Astrocyte of the hippocampus (primary cell): ENCODE measurements around the gene SIL1.
"Not testable (repeated sequence)": the region's sequence is repeated elsewhere in the genome, so short reads cannot be mapped to it uniquely, and the experiment has no call there.

Experiments
- DNase-seq: peaks from one replicate; pipeline ENCODE4 v3.0.0; 2011; ENCODE audit warnings: low read depth, low spot score

SIL1 gene

DNA sequence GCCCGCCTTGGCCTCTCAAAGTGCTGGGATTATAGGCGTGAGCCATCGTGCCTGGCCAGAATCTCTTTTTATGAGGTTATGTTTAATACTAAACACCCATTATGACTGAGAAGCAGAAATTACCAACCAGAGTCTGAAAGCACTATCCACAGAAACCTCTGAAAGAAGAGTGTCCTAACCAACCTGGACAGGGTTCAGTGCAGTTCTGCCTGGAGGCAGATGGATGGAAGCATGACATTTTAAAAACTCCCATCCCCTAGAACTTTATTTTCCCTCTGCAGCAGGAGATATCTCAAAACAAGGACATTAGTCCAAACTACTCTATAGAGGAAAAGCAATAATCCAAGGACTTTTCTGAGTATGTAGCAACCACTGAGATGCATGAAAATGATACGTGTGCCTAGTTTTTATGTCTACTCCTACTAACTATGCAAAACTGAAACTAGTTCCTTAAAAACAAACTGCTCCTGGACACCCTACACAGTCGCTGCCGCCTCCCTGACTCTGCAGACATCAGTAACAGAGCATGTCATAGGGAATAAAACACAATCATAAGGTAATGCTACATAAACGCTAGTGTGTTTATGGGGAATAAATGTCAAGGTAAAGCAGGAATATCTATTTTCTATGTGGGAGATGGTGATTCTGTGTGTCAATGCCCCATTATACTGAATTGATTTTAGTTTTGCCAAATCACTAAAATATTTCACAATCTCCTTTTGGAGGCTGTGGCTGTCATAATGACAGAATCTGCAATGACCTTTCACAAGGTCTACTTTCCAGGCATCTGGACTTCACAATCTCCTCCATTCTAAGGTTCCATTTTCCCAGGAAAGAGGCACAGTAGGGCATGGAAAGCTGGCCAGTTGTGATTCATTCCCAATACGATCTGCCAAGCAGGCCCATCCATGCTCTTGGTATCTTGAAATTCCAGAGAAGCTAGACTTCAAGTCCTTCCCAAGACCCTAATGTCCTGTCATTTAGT lies 122.8 kb downstream of the SIL1 start:
- DNase-seq = no peak

DNA sequence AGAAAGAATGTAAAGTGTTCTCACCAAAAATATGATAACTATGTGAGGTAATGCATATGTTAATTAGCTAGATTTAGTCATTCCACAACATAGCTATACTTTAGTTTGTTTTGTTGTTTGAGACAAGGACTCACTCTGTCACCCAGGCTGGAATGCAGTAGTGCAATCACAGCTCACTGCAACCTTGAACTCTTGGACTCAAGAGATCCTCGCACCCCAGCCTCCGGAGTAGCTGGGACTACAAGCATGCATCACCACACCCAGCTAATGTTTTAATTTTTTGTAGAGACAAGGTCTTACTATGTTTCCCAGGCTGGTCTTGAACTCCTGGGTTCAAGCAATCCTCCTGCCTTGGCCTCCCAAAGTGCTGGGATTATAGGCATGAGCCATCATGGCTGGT lies 124.2 kb downstream of the SIL1 start:
- not testable (repeated sequence) for DNase-seq

DNA sequence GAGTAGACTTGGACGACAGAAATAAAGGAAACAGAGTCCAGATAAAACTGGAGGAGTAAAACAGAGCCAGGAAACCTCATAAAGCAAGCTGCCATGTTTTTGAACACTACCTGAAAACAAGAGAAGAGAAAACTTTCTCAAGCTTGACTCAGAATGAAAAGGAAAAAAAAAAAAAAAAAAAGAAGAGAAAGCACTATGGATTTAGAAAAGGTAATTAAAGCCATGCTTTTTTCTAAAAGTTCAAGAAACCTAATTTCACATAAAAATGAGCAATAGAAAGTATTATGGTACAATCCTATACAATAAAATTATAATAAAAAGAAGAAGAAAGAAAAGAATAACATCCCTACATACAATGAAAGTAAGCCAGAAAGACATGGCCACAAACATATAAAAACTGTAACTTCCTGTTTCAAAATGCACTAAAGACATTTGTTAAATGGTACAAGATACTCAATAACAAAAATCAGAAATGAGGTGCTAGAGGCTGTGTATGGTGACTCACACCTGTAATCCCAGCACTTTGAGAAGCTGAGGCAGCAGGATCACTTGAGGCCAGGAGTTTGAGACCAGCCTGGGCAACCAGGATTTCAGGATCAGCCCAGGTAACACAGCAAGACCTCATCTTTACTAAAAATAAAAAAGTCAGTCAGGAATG lies 129.5 kb downstream of the SIL1 start:
- DNase-seq = no peak

DNA sequence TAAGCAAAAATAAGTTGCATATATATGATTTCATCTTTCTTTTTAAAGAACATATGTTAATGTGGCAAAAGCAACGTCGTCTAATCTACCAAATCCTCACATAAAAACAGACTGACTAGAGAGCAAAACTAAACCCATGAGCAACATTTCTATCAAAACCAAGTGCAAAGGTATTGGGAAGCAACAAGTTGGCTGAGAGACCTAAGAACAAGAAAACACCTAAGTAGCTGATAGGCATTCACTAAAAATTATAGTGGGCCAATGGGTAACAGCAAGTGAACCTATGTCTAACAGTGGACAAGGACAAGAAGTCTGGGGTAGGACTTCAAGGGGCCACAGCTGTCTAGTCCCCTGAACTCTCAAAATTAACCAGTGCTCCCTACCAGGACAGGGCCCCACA lies 130.1 kb downstream of the SIL1 start:
- no peak for DNase-seq

DNA sequence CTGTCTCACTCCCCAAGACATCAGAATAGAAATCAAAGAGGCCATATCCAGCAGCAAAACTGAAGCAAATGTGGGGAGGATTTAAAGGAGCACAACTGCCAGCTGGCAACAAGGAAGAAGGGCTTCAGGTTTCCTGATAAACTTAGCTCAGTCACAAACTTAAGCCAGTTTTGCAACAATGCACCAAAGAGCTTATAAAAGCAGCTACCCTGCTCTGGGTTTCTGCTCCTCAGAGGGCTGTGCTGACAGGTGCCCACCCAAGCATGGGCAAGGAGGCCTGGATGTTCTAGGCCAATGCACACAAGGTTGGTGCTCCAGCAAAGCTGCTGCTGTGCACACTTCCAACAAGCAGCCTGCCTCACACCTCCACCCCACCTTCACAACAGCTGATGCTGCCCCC lies 132.9 kb downstream of the SIL1 start:
- no peak for DNase-seq

DNA sequence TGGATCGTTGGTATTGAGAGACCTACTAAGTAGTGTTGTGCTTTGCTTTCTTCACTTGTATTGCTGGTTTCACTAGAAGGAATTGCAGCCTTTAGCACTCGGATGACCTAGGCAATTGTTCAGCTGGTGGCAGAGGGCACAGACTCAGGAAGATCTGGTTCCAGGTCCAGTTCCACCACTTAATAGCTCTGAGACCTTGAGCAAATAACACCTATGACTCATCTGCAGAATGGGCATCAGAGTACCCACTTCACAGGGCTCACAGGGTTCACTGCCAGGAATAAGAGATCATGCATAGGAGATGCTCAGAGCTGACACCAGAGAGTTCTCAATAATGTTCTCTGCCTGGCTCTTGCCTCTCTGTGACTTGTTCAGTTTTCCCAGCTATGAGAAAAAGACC lies 133.6 kb downstream of the SIL1 start:
- DNase-seq = no peak

DNA sequence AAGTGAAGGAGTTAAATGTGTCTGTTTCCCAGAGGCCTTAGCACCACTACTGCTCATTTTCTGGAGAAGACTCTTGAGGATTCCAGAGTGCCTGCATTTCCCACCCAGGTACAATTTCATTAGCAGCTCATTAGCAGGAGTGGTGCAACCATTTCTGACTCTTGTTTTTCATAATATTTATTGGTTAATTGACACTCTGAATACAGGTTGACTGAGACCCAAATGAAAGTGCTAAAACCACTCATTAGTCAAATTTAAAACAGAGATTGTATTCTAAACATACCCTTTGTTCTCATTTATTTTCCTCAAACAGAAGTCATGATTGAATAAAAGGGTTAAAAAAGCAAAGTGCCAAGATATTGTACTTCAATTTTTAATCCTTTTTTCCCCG lies 134.5 kb downstream of the SIL1 start:
- DNase-seq = no peak

DNA sequence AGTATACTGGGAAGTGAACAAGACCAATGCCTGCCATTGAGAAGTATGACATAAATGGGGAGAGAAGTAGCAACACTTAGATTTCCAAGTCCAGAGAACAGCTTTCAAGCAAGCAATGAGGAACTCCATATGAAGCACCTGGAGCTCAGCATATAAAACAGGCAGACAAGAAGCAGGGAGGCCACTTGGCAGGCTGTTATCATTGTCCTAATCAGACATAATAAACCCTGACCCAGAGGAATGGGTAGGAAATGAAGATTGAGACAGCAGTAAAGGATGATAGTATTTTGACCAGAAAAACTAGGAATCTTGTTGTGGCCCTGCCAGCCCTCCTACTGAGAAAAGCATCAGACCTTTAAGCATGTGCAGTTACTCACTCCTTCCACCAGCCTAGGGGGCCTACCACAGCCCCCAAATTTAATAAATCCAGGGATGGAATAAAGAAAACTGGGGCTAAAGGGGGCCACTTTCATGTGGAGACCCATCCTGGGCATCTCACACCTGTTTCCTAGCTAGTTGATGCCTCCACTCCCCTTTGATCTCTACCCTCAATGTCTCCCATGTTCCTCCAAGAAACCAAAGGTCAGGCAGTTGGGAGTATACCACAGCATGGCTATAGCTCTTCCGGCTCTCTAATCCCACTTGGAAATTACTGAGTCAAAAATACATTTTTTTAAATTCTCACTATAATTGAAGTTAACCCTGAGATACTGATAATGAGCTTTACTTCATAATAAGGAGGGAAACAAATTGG lies 135.1 kb downstream of the SIL1 start:
- DNase-seq = no peak

DNA sequence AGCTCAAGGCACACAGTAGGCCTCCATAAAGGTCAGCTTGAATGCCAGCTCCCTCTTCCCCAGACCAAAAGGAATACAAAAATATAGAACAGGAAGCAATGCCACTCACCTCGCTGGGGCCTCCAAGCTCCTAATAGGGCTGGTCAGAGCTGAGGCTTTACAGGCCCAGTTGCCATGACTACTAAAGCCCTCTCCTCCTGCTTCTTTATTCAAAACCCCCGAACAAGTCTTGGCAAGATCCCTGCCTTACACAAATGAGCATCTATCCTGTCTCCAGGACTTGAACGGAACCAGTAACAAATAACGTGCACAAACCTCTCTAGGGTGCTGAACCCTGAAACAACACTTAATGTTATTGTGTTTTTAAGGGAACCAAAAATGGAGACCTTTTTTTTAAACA lies 136.3 kb downstream of the SIL1 start:
- DNase-seq = peak; percentile 78

DNA sequence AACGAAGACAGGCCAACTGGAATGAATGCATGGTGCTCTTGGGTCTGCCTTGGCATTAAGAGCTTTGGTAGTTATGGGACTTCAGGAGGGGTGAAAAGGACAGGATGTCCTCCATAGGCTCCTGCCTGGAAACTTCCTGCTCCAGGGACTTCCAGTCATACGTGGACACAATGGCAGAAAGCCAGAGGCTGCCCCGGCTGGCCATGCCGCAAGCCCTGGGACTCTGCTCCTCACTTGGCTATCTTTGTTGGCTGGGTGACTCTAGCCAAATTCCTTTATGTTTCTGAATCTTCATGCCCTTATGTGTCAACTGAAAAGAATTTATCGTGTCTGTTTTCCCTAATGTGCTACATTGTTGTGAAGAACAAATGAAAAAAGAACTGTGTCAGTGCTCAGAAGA lies 136.9 kb downstream of the SIL1 start:
- DNase-seq = peak; percentile 82

DNA sequence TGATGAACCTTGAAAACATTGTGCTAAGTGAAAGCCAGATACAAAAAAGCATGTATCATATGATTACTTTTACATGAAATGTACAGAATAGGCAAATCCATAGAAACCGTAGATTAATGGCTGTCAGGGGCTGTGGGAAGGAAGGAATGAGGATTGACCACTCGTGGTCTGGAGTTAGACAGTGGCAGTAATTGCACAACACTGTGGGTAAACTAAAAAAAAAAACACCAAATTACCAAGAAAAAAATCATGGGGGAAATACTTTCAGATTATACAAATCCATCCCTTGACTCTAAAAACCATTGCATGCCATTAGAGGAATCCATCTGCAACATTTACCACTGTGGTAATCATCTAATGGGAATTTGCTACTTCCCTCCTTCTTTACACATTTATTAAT lies 140.0 kb downstream of the SIL1 start:
- peak; percentile 69 for DNase-seq

DNA sequence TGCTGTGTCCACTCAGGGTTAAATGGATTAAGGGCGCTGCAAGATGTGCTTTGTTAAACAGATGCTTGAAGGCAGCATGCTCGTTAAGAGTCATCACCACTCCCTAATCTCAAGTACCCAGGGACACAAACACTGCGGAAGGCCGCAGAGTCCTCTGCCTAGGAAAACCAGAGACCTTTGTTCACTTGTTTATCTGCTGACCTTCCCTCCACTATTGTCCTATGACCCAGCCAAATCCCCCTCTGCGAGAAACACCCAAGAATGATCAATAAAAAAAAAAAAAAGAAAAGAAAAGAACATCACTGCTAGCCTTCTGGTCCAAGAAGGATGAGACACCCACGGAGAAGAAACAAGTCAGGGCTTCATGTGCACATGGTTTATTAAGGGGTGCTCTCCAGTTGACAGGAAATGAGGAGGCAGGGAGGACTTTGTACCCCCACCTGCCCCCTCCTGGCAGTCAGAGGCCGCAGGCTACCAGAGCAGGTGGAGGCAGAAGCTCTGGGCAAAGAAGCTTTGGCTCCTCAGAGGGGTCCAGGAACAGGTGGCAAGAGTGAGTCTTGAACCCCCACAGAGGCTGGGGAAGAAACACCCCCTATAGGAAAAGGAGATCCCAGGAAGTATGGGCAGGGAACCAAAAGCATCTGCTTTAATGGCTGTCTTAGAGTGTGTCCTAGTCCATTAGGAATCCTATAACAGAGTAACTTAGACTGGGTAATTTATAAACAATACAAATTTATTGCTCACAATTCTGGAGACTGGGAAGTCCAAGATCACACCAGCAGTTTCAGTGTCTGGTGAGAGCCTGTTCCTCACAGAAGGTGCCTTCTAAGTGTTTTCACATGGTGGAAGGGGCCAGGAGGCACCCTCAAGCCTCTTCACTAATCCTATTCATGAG lies 140.9 kb downstream of the SIL1 start:
- DNase-seq = not testable (repeated sequence)

DNA sequence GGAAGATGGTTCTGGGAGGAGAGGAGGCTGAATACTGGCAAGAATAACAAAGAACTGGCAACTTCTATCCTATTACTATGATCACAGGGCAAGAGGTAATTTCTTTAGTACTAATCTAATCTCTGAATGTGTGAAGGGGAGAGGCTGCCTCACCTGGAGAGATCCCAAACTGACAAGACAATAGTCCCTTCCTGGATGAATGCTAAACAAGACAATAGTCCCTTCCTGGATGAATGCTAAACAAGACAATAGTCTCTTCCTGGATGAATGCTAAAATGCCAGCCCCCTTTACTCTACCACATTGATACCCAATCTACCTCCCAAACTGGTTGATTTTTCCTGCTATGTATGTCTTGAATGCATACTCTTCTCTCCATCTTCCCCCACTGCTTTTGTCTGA lies 145.2 kb downstream of the SIL1 start:
- no peak for DNase-seq

DNA sequence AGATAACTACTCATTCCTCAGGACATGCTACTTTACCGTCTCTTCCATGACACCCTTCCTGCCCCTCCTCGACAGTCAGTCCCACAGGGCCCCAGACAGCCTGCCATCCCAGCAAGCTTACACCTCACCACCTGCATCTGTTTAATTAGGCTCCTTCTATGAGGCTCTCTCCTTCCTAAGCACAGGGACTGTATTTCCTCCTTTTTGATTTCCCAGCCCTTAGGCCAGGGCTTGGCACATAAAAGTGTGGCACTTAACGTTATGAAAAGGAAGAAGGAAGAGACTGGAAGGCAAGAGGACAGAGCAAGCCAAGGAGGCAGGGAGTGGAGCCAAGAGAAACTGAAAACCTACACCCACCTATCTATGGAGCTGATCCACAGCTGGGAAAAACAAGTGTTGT lies 146.8 kb downstream of the SIL1 start:
- DNase-seq = no peak

DNA sequence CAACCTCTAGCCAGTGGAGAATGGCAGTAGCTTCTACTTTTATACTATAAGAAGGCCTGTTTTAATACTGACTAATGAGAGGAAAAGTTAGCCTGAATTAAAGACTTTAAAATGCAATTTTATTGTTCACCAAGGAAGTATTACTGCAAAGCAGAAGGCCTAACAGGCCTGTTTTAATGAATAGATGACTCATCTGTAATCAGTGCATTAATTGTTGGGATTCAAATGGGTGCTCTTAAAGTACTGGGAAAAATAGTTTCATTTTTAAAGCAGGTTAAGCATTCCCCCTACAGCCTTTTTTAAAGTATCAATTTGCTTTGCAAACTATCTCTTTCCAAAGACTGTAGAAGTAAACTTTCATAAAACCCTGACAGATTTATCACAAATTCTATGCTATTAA lies 147.7 kb downstream of the SIL1 start:
- DNase-seq = no peak

DNA sequence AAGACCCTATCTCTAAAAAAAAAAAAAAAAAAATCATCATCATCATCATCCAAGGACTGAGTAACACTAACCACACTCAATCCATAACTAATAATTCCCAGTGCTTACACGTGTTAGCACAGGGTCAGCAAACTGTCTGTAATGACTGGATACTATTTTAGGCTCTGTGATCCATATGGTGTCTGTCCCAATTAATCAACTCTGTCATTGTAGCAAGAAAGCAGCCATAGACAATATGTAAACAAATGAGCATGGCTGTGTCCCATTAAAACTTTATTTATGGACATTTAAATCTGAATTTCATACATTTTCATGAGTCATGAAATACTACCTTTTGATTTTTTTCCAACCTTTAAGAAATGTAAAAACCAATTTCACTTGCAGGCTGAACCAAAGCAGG lies 148.4 kb downstream of the SIL1 start:
- DNase-seq = no peak

DNA sequence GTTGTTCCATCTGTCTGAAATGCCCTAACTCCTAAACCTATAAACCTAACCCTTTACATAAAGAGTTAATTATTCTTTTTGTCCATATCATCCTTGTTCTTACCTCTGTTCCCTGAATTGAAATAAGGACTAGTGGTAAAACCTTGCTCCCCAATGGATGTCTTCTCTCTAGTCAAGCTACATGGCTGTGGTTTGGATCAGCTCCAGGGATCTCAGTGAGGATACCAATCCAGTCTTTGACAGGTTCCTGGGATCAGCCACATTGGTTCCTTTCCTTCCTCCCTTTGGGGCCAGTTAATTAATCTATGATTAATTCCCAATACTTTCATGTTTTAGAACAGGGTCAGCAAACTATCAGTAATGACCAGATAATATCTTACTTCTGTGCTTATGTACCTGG lies 151.6 kb downstream of the SIL1 start:
- DNase-seq = no peak

DNA sequence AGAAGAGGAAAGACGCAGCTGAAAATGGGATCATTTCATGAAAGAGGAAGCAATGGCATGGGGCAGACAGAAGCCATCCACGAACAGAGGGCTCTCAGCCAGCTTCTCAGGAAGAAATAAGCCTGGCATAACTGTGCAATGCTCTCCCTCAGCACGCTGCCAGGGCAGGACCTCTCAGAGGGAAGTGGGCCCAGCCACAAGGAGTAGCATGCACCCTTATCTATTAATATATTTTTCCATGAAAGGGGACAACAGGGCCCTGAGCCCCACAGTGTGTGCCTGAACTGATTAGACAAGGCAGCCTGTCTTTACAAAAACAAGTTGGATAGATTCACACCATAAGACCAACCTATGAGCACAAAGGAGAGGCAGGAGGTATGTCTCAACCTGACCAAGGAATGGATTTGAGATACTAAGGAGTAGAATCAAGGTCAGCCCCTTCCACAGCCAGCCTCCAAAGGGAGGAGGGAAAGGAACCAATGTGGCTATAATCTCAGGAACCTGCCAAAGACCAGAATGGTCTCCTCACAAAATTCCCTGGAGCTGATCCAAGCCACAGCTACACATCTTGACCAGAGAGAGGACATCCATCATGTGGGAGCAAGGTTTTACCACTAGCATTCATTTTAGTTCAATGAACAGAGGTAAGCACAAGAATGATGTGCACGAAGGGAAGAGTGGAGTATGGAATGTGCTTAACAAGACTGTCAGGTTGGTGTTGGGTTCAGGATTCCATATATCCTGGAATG lies 154.8 kb downstream of the SIL1 start:
- DNase-seq = peak; percentile 53

DNA sequence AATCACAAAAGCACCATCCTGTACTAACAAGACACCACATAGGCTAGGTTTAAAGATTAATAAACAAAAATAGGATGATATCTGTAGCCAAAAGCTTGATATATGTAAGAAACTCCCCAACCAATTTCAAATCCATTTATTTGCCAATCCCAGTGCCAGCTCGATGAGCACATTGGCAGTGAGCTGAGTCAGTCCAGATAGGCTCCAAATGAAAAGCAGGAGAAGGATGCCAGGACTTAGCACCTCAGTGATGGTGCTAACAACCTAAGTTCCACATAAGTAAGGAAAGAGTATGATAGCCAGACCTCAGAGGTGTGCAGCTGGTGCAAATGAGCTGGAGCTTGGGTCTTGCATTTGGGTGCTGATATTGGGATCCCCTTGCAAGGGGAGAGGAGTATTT lies 158.1 kb downstream of the SIL1 start:
- no peak for DNase-seq

DNA sequence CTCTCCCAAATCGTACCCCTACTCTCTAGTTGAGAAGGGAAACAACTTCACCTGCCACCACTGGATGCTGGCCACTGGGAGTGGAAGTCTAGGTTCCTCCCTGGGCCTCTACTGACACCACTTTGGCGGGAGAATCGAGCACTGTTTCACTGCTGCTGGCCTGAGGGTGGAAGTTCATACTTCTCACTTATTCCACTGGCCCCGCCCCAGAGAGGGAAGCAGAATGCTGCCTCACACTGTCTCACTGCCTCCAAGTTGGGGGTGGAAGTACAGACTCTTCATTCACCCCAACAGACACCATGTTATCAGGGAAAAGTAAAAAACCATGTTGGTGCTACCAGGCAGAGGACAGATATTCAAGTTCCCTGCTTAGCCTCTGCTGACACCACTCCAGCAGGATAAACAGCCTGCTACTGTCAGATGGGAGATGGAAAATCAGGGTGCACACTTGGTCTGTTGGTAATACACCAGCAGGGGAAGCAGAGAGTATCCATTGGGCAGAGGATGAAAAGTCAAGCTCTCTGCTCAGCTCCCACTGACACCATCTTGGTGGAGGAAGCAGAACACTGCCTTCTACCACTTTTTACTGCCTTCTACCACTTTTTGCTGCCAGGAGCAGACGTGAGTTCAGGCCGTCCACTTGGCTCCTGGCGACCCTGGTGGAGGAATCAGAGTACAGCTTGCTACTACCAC lies 159.4 kb downstream of the SIL1 start:
- no peak for DNase-seq
